Endothelial cell of umbilical vein (primary cell): ENCODE measurements around the gene SLC35E3.

Experiments used
- FOS ChIP-seq: IDR thresholded peaks from 2 replicates; pipeline ENCODE4 v1.6.1; 2011; ENCODE audit warnings: mild to moderate bottlenecking, low read length, moderate library complexity, borderline replicate concordance; ENCODE audit not compliant: insufficient read depth
- POLR2A ChIP-seq: IDR thresholded peaks from 2 replicates; pipeline ENCODE4 v1.6.1; 2012; ENCODE audit warnings: low read depth, mild to moderate bottlenecking, control low read depth, low read length
- POLR2AphosphoS5 ChIP-seq: IDR thresholded peaks from 2 replicates; pipeline ENCODE4 v1.6.1; 2012; ENCODE audit warnings: low read depth, mild to moderate bottlenecking, control low read depth, low read length, moderate library complexity; ENCODE audit not compliant: insufficient read depth
- TF ChIP-seq, protein P1 (sequence below), 2 donors: IDR thresholded peaks; 1 replicate in 1 of 2; 2 replicates in 1 of 2; pipeline ENCODE4 v1.5.1; 2011; ENCODE audit warnings: low read length in 2 of 2, mild to moderate bottlenecking in 2 of 2, moderate library complexity in 2 of 2, control low read depth in 1 of 2, inconsistent platforms in 1 of 2, low read depth in 1 of 2; ENCODE audit not compliant: insufficient read depth in 1 of 2; ENCODE audit errors: extremely low read depth in 1 of 2

DNA sequence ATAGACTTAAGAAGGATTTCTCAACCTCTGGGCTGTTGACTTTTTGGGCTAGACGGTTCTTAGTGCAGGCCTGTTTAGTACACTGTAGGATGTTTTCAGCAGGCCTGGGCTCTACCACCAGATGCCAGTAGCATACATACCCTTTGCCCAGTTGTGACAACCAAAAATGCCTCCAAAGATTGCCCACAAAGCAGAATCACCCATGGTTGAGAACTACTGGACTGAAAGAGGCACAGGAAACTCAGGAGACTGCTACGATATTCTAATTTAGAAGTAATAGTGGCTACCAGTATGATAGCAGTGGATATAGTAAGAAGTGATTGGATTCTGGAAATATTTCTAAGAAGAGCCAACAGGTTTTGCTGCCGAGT, 15.5 kb downstream of the SLC35E3 start:
- TF ChIP-seq POLR2AphosphoS5: no peak
- TF ChIP-seq, protein P1, sequence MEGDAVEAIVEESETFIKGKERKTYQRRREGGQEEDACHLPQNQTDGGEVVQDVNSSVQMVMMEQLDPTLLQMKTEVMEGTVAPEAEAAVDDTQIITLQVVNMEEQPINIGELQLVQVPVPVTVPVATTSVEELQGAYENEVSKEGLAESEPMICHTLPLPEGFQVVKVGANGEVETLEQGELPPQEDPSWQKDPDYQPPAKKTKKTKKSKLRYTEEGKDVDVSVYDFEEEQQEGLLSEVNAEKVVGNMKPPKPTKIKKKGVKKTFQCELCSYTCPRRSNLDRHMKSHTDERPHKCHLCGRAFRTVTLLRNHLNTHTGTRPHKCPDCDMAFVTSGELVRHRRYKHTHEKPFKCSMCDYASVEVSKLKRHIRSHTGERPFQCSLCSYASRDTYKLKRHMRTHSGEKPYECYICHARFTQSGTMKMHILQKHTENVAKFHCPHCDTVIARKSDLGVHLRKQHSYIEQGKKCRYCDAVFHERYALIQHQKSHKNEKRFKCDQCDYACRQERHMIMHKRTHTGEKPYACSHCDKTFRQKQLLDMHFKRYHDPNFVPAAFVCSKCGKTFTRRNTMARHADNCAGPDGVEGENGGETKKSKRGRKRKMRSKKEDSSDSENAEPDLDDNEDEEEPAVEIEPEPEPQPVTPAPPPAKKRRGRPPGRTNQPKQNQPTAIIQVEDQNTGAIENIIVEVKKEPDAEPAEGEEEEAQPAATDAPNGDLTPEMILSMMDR (IDR thresholded peaks at IDR 0.05; ENCODE audit: extremely low read depth in 1 of 2, insufficient read depth in 1 of 2, low read depth in 1 of 2, low read length in 2 of 2): no peak
- no peak for TF ChIP-seq FOS
- no peak for TF ChIP-seq POLR2A
